Measurements from ENCODE around the gene RUNX2. TPM values are rescaled to one million over a fixed set of nuclear protein-coding genes. Genes with fewer than 3 reads are reported as not detected.

Gene RUNX2
- total and polyA plus RNA-seq, 3 donors from 2014 or later = 2.9 to 6.0 (median 4.3) TPM

GRCh38 chr6:45513843-45514242, 185.7 kb downstream of the RUNX2 start:
- Histone ChIP-seq H3K4me3 (no peak overlapping the region), H3K9me3 (no peaks in the 10 kb centered on the region), H3K27me3 (no peaks in the 10 kb centered on the region), H3K4me1 (no peaks in the 10 kb centered on the region), H3K27ac (no peak overlapping the region), H3K36me3 (ENCODE audit: low read depth, missing control alignments) (no peaks in the 10 kb centered on the region)
- no peak for TF ChIP-seq CTCF (IDR thresholded peaks at IDR 0.05)
- TF ChIP-seq POLR2A (IDR thresholded peaks at IDR 0.05) = no peak
- WGBS, 2 donors = 88 to 94% methylated on average over 4 of the region's 4 CpGs
- intact Hi-C loops (cut with DNase I; ENCODE audit: low total_unique reads) = no loop called here
- DNase-seq = no peak

GRCh38 chr6:45514454-45515230, 186.5 kb downstream of the RUNX2 start:
- Histone ChIP-seq H3K27me3 (no peaks in the 10 kb centered on the region), H3K36me3 (ENCODE audit: low read depth, missing control alignments) (no peaks in the 10 kb centered on the region), H3K27ac (no peak overlapping the region), H3K4me3 (no peak overlapping the region), H3K4me1 (no peaks in the 10 kb centered on the region), H3K9me3 (no peaks in the 10 kb centered on the region)
- intact Hi-C loops (cut with DNase I; ENCODE audit: low total_unique reads) = no loop called here
- TF ChIP-seq CTCF (IDR thresholded peaks at IDR 0.05) (no peak), POLR2A (IDR thresholded peaks at IDR 0.05) (no peak)
- WGBS, 2 donors = 85 to 97% methylated on average over 5 of the region's 5 CpGs
- DNase-seq = no peak

GRCh38 chr6:45518013-45518720, 190.0 kb downstream of the RUNX2 start:
- H3K9me3 ChIP-seq = no peaks in the 10 kb centered on the region
- TF ChIP-seq POLR2A (IDR thresholded peaks at IDR 0.05) (no peak), CTCF (IDR thresholded peaks at IDR 0.05) (no peak)
- no peaks in the 10 kb centered on the region for H3K27me3 ChIP-seq
- DNase-seq = no peak
- H3K4me3 ChIP-seq = no peak overlapping the region
- H3K4me1 ChIP-seq = no peaks in the 10 kb centered on the region
- WGBS, 2 donors = 82 to 87% methylated on average over 4 of the region's 4 CpGs
- H3K36me3 ChIP-seq (ENCODE audit: low read depth, missing control alignments) = no peaks in the 10 kb centered on the region
- intact Hi-C loops (cut with DNase I; ENCODE audit: low total_unique reads) = no loop called here
- H3K27ac ChIP-seq = no peak overlapping the region

- no peak for TF ChIP-seq CTCF (IDR thresholded peaks at IDR 0.05)
- no peak for TF ChIP-seq POLR2A (IDR thresholded peaks at IDR 0.05)
- no peak overlapping the region for H3K27ac ChIP-seq
- no peak overlapping the region for H3K4me3 ChIP-seq
- H3K9me3 ChIP-seq = no peaks in the 10 kb centered on the region
- no peak for DNase-seq
- no peaks in the 10 kb centered on the region for H3K27me3 ChIP-seq
- intact Hi-C loops (cut with DNase I; ENCODE audit: low total_unique reads) = no loop called here
- no peaks in the 10 kb centered on the region for H3K4me1 ChIP-seq
- no peaks in the 10 kb centered on the region for H3K36me3 ChIP-seq (ENCODE audit: low read depth, missing control alignments)
Observed at GRCh38 chr6:45521226-45521625, 193.1 kb downstream of the RUNX2 start.

All from testis (tissue), 3 donors.